Measurements from ENCODE around the gene OIT3. TPM values are rescaled to one million over a fixed set of nuclear protein-coding genes. Genes with fewer than 3 reads are reported as not detected.

Gene OIT3
- total RNA-seq, 1 donor from 2014 or later = 0.18 TPM

GRCh38 chr10:72924351-72924750, 30.8 kb downstream of the OIT3 start:
- no peak for ATAC-seq
- no peak for TF ChIP-seq CTCF (IDR thresholded peaks at IDR 0.05)
- intact Hi-C loops (cut with DNase I) = no loop called here

GRCh38 chr10:72925951-72926465, 32.5 kb downstream of the OIT3 start:
- no peak for ATAC-seq
- no peaks in the 10 kb centered on the region for H3K4me1 ChIP-seq
- no peak for TF ChIP-seq CTCF (IDR thresholded peaks at IDR 0.05)

More at GRCh38 chr10:72924351-72924750, 30.8 kb downstream of the OIT3 start:
- Histone ChIP-seq H3K27ac (no peak overlapping the region), H3K36me3 (no peaks in the 10 kb centered on the region), H3K27me3 (ENCODE audit: low read depth) (no peaks in the 10 kb centered on the region), H3K9me3 (peaks cover 9% of the 10 kb centered on the region), H3K4me1 (no peaks in the 10 kb centered on the region), H3K4me3 (no peak overlapping the region)
- no peak for DNase-seq

GRCh38 chr10:72927485-72927884, 33.9 kb downstream of the OIT3 start:
- H3K4me1 ChIP-seq = no peaks in the 10 kb centered on the region
- no peak for TF ChIP-seq CTCF (IDR thresholded peaks at IDR 0.05)
- intact Hi-C loops (cut with DNase I) = no loop called here
- DNase-seq (no peak), ATAC-seq (no peak)
- no peak overlapping the region for H3K27ac ChIP-seq
- H3K27me3 ChIP-seq (ENCODE audit: low read depth) = no peaks in the 10 kb centered on the region
- H3K9me3 ChIP-seq = no peaks in the 10 kb centered on the region
- H3K36me3 ChIP-seq = no peaks in the 10 kb centered on the region
- H3K4me3 ChIP-seq = no peak overlapping the region

More at GRCh38 chr10:72925951-72926465, 32.5 kb downstream of the OIT3 start:
- Histone ChIP-seq H3K27me3 (ENCODE audit: low read depth) (no peaks in the 10 kb centered on the region), H3K4me3 (no peak overlapping the region), H3K9me3 (peaks cover 7% of the 10 kb centered on the region), H3K36me3 (no peaks in the 10 kb centered on the region), H3K27ac (no peak overlapping the region)
- intact Hi-C loops (cut with DNase I) = no loop called here
- DNase-seq = no peak

- Histone ChIP-seq H3K27me3 (ENCODE audit: low read depth) (no peaks in the 10 kb centered on the region), H3K4me1 (no peaks in the 10 kb centered on the region), H3K27ac (no peak overlapping the region), H3K9me3 (no peaks in the 10 kb centered on the region), H3K4me3 (no peak overlapping the region), H3K36me3 (no peaks in the 10 kb centered on the region)
- no peak for TF ChIP-seq CTCF (IDR thresholded peaks at IDR 0.05)
- intact Hi-C loops (cut with DNase I) = no loop called here
- DNase-seq (no peak), ATAC-seq (no peak)
Measured at GRCh38 chr10:72928798-72929197, 35.3 kb downstream of the OIT3 start.

GRCh38 chr10:72930276-72930675, 36.7 kb downstream of the OIT3 start:
- no peaks in the 10 kb centered on the region for H3K9me3 ChIP-seq
- no peaks in the 10 kb centered on the region for H3K36me3 ChIP-seq
- intact Hi-C loops (cut with DNase I) = no loop called here
- no peak for DNase-seq
- no peak for ATAC-seq
- no peaks in the 10 kb centered on the region for H3K27me3 ChIP-seq (ENCODE audit: low read depth)
- no peak overlapping the region for H3K4me3 ChIP-seq
- no peak overlapping the region for H3K27ac ChIP-seq
- TF ChIP-seq CTCF (IDR thresholded peaks at IDR 0.05) = no peak
- H3K4me1 ChIP-seq = no peaks in the 10 kb centered on the region

Measured in lower lobe of right lung (tissue), 2 donors.